ENCODE results near the gene ACTC1. TPM values are rescaled to one million over a fixed set of nuclear protein-coding genes. Genes with fewer than 3 reads are reported as not detected.

Gene ACTC1
- total RNA-seq (1 to 10 TPM in 4 of 5 donors, not detected in 1; 1.8 to 9.5 (median 3.5) TPM), polyA plus RNA-seq (1 to 10 TPM; 3.7 to 8.5 (median 6.0) TPM)
- long read RNA-seq, donor 1, transcript ACTC1-201 (7 exons, 3,694 nt): major isoform, 16 of 16 reads
- long read RNA-seq, donor 1, partial matches to known transcripts: 0 of 16 reads
- long read RNA-seq, donor 1, other reads (novel, unspliced or antisense): 0 of 16 reads
- long read RNA-seq, donor 2, transcript ACTC1-201 (7 exons, 3,694 nt): major isoform, 7 of 7 reads
- long read RNA-seq, donor 2, partial matches to known transcripts: 0 of 7 reads
- long read RNA-seq, donor 2, other reads (novel, unspliced or antisense): 0 of 7 reads
- long read RNA-seq, donor 3, transcript ACTC1-201 (7 exons, 3,694 nt): major isoform, 5 of 5 reads
- long read RNA-seq, donor 3, partial matches to known transcripts: 0 of 5 reads
- long read RNA-seq, donor 3, other reads (novel, unspliced or antisense): 0 of 5 reads
- long read RNA-seq, donor 4, partial matches to known transcripts: 0 of 1 reads
- long read RNA-seq, donor 4, other reads (novel, unspliced or antisense): 0 of 1 reads
- long read RNA-seq, donor 5, transcript ACTC1-201 (7 exons, 3,694 nt): major isoform, 15 of 21 reads
- long read RNA-seq, donor 5, partial matches to known transcripts: 5 of 21 reads
- long read RNA-seq, donor 5, other reads (novel, unspliced or antisense): 0 of 21 reads
- long read RNA-seq, donor 6, transcript ACTC1-201 (7 exons, 3,694 nt): major isoform, 18 of 31 reads
- long read RNA-seq, donor 6, partial matches to known transcripts: 13 of 31 reads
- long read RNA-seq, donor 6, other reads (novel, unspliced or antisense): 0 of 31 reads
- long read RNA-seq, donor 7, transcript ACTC1-201 (7 exons, 3,694 nt): major isoform, 6 of 11 reads
- long read RNA-seq, donor 7, partial matches to known transcripts: 5 of 11 reads
- long read RNA-seq, donor 7, other reads (novel, unspliced or antisense): 0 of 11 reads
- long read RNA-seq, donor 8, transcript ACTC1-201 (7 exons, 3,694 nt): major isoform, 13 of 14 reads
- long read RNA-seq, donor 8, partial matches to known transcripts: 0 of 14 reads
- long read RNA-seq, donor 8, other reads (novel, unspliced or antisense): 0 of 14 reads
- long read RNA-seq, donor 9, transcript ACTC1-201 (7 exons, 3,694 nt): major isoform, 14 of 50 reads
- long read RNA-seq, donor 9, partial matches to known transcripts: 36 of 50 reads
- long read RNA-seq, donor 9, other reads (novel, unspliced or antisense): 0 of 50 reads
- long read RNA-seq, donor 10, partial matches to known transcripts: 0 of 2 reads
- long read RNA-seq, donor 10, other reads (novel, unspliced or antisense): 0 of 2 reads

- no peaks in the 10 kb centered on the region for H3K9me3 ChIP-seq
- peak within 1 kb of the TSS in 2 of 5 donors; percentile 1 to 64 for H3K27ac ChIP-seq
- DNase-seq: peak; percentile 27 to 73
- no peaks in the 10 kb centered on the region for H3K36me3 ChIP-seq
- intact Hi-C loops (cut with DNase I; ENCODE audit: low total_unique reads): no loop called here
- WGBS, 5 donors: 9 to 11% (median 9%) methylated on average over 29 to 44 of the region's 44 CpGs
- peaks cover 0 to 44% (median 40%) of the 10 kb centered on the region in 3 donors for H3K27me3 ChIP-seq
- peaks cover 0 to 27% (median 18%) of the 10 kb centered on the region in 4 donors for H3K4me1 ChIP-seq
- H3K4me3 ChIP-seq: peak within 1 kb of the TSS; percentile 17 to 27 (median 22)
- TF ChIP-seq EP300 (IDR thresholded peaks at IDR 0.05) (no peak), POLR2AphosphoS5 (IDR thresholded peaks at IDR 0.05) (no peak), CTCF (IDR thresholded peaks at IDR 0.05) (no peak), POLR2A (IDR thresholded peaks at IDR 0.05) (no peak)
Measured at GRCh38 chr15:34795267-34796081, at the start of gene ACTC1. Gene ACTC1, minus strand, starts transcription at chr15:34795549. Its CDS starts 741 bp downstream, at chr15:34794808.

- H3K4me1 ChIP-seq: no peaks in the 10 kb centered on the region
- no peaks in the 10 kb centered on the region for H3K27me3 ChIP-seq
- H3K27ac ChIP-seq: no peak overlapping the region
- intact Hi-C loops (cut with DNase I; ENCODE audit: low total_unique reads): no loop called here
- no peaks in the 10 kb centered on the region for H3K36me3 ChIP-seq
- no peaks in the 10 kb centered on the region for H3K9me3 ChIP-seq
- TF ChIP-seq POLR2A (IDR thresholded peaks at IDR 0.05) (no peak), EP300 (IDR thresholded peaks at IDR 0.05) (no peak), CTCF (IDR thresholded peaks at IDR 0.05) (no peak), POLR2AphosphoS5 (IDR thresholded peaks at IDR 0.05) (no peak)
- peak in 1 of 2 donors; percentile 36 for DNase-seq
- no peak overlapping the region for H3K4me3 ChIP-seq
Measured at GRCh38 chr15:34841262-34841725, 45.9 kb upstream of the ACTC1 start.

- H3K4me1 ChIP-seq: no peaks in the 10 kb centered on the region
- H3K27me3 ChIP-seq: no peaks in the 10 kb centered on the region
- H3K27ac ChIP-seq: no peak overlapping the region
- peaks cover 0 to 10% (median 2%) of the 10 kb centered on the region in 4 donors for H3K9me3 ChIP-seq
- no peaks in the 10 kb centered on the region for H3K36me3 ChIP-seq
- intact Hi-C loops (cut with DNase I; ENCODE audit: low total_unique reads): no loop called here
- WGBS, 5 donors: 93 to 96% (median 94%) methylated on average over 3 of the region's 3 CpGs
- TF ChIP-seq CTCF (IDR thresholded peaks at IDR 0.05): no peak
- TF ChIP-seq EP300 (IDR thresholded peaks at IDR 0.05): no peak
- TF ChIP-seq POLR2A (IDR thresholded peaks at IDR 0.05): no peak
- TF ChIP-seq POLR2AphosphoS5 (IDR thresholded peaks at IDR 0.05): no peak
- H3K4me3 ChIP-seq: no peak overlapping the region
- DNase-seq: no peak
Measured at GRCh38 chr15:34838282-34838681, 42.9 kb upstream of the ACTC1 start.

Data from stomach (tissue), 19 donors.